PC-3 (cell line): Measurements from ENCODE around the gene GABBR2. TPM values are rescaled to one million over a fixed set of nuclear protein-coding genes. Genes with fewer than 3 reads are reported as not detected.

Experiments used
- ATAC-seq: fragments of 200-7000 bp; cut with Tn5 transposase; 2 replicates; pipeline ENCODE4 v1.9.1; 2020; ENCODE audit warnings: mild to moderate bottlenecking, moderate library complexity
- BruUV-seq: library from RNA; stranded (reverse); fragments of 400-500 nt; replicated peaks from 2 replicates; lab custom pipeline; 2021; lab: Mats Ljungman, UMichigan
- CTCF ChIA-PET: fragments of 300-600 bp; sonication (Branson Sonifier 250); formaldehyde crosslinking; loops from one replicate; lab custom pipeline; 2022; ENCODE audit warnings: antibody characterized with exemption; lab: Charles Lee
- POLR2A ChIA-PET: fragments of 300-600 bp; sonication (Branson Sonifier 250); formaldehyde crosslinking; loops from one replicate; lab custom pipeline; 2022; ENCODE audit warnings: antibody characterized with exemption; ENCODE audit not compliant: unreplicated experiment; lab: Charles Lee
- DNase-seq: peaks from one replicate; pipeline ENCODE4 v3.0.0-alpha.2; 2015
- H2AFZ ChIP-seq: fragments of 300-600 bp; sonication (generic); 2 replicates; pipeline ENCODE4 v1.6.0; 2016; ENCODE audit warnings: antibody characterized with exemption, low read length
- H3F3A ChIP-seq: fragments of 300-600 bp; sonication (generic); one replicate; pipeline ENCODE4 v1.6.0; 2017; ENCODE audit warnings: antibody characterized with exemption, low read length, control low read depth, mild to moderate bottlenecking; ENCODE audit not compliant: unreplicated experiment
- H3K27ac ChIP-seq: fragments of 300-600 bp; sonication (generic); 2 replicates; pipeline ENCODE4 v1.5.1; 2016; ENCODE audit warnings: mild to moderate bottlenecking, low read length
- H3K27me3 ChIP-seq: fragments of 300-600 bp; sonication (generic); 2 replicates; pipeline ENCODE4 v1.6.1; 2016; ENCODE audit warnings: low read length, mixed read lengths
- H3K36me3 ChIP-seq: fragments of 300-600 bp; sonication (generic); 2 replicates; pipeline ENCODE4 v1.6.1; 2016; ENCODE audit warnings: low read depth, mixed run types, low read length, mixed read lengths
- H3K4me1 ChIP-seq: fragments of 300-600 bp; sonication (generic); 2 replicates; pipeline ENCODE4 v1.5.1; 2016; ENCODE audit warnings: low read length; ENCODE audit not compliant: insufficient read depth
- H3K4me2 ChIP-seq: fragments of 300-600 bp; sonication (generic); 2 replicates; pipeline ENCODE4 v1.6.0; 2016; ENCODE audit warnings: low read length
- H3K4me3 ChIP-seq: fragments of 300-600 bp; sonication (generic); 2 replicates; pipeline ENCODE4 v1.5.1; 2016; ENCODE audit warnings: mild to moderate bottlenecking, low read length, mixed read lengths
- H3K79me2 ChIP-seq: fragments of 300-600 bp; sonication (generic); 2 replicates; pipeline ENCODE4 v1.6.1; 2017; ENCODE audit warnings: low read length, mixed read lengths
- H3K9ac ChIP-seq: fragments of 300-600 bp; sonication (generic); 2 replicates; pipeline ENCODE4 v1.6.0; 2016; ENCODE audit warnings: mild to moderate bottlenecking, low read length
- H3K9me2 ChIP-seq: fragments of 300-600 bp; sonication (generic); replicated peaks from 2 replicates; pipeline ENCODE4 v1.6.1; 2016; ENCODE audit warnings: mixed run types, low read length, mixed read lengths
- H3K9me3 ChIP-seq: fragments of 300-600 bp; sonication (generic); 2 replicates; pipeline ENCODE4 v1.6.1; 2016; ENCODE audit warnings: low read length, mixed read lengths
- H4K20me1 ChIP-seq: fragments of 300-600 bp; sonication (generic); 2 replicates; pipeline ENCODE4 v1.6.1; 2016; ENCODE audit warnings: low read length, mixed read lengths
- CTCF ChIP-seq: fragments of 300-600 bp; sonication (generic); conservative IDR thresholded peaks from 2 replicates; pipeline ENCODE4 v1.5.1; 2017; ENCODE audit warnings: antibody characterized with exemption, low read depth, mild to moderate bottlenecking, low read length
- EZH2 ChIP-seq: fragments of 300-600 bp; sonication (generic); IDR thresholded peaks from one replicate; pipeline ENCODE4 v1.6.1; 2017; ENCODE audit warnings: antibody characterized with exemption, mild to moderate bottlenecking, low read length; ENCODE audit not compliant: unreplicated experiment
- EZH2phosphoT487 ChIP-seq: fragments of 300-600 bp; sonication (generic); IDR thresholded peaks from 2 replicates; pipeline ENCODE4 v1.6.1; 2018; ENCODE audit warnings: mild to moderate bottlenecking, antibody characterized with exemption, low read length, borderline replicate concordance
- intact Hi-C: fragments of 100-400 bp; cut with micrococcal nuclease; formaldehyde crosslinking; loops from 2 replicates; pipeline ENCODE4 v1.9.0; 2023
- total RNA-seq: library from RNA; depleted of rRNA; stranded (reverse); fragments of >200 nt; gene quantifications from 2 replicates; pipeline ENCODE4 v1.2.3, GENCODE V29; 2014

GABBR2 gene
- total RNA-seq, 1 experiment from 2014 or later = 0.44 TPM

DNA sequence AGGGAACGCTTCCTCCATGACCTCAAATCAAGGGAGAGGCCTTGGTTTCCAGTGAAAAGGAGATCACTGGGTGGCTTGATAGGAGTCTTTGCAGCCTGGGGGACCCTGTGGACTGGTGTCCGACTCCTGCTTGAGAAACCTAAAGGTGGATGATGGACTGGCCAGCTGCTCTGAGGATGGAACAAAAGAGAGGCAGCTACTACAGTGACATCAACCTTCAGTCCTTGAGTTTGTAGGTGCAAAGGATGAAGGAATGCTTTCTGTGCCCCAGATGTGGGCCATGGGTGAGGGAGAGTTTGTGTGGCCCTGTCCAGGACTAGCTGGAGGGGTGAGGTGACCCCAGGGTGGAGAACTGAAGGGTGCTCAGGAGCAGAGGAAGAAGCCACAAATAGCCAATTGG is 338.8 kb downstream of the GABBR2 start:
- H3K9me2 ChIP-seq = no peaks in the 10 kb centered on the region
- no peak overlapping the region for H3K4me3 ChIP-seq
- no peaks in the 10 kb centered on the region for H4K20me1 ChIP-seq
- H3K4me1 ChIP-seq = peaks cover 4% of the 10 kb centered on the region; the same call in 1 of the 2 replicates
- H2AFZ ChIP-seq = no peak overlapping the region
- DNase-seq (no peak), ATAC-seq (no peak)
- CTCF ChIA-PET = no interaction called here
- TF ChIP-seq EZH2phosphoT487 (no peak), CTCF (no peak), EZH2 (no peak)
- no peak overlapping the region for H3K4me2 ChIP-seq
- H3K9me3 ChIP-seq = peaks cover 5% of the 10 kb centered on the region; the same call in 1 of the 2 replicates
- H3K27ac ChIP-seq = no peak overlapping the region
- BruUV-seq = no TSS peak
- no peak overlapping the region for H3K9ac ChIP-seq
- H3F3A ChIP-seq = no peaks in the 10 kb centered on the region
- H3K27me3 ChIP-seq = no peaks in the 10 kb centered on the region
- intact Hi-C loops = no loop called here
- POLR2A ChIA-PET = no interaction called here
- H3K36me3 ChIP-seq = no peaks in the 10 kb centered on the region
- no peaks in the 10 kb centered on the region for H3K79me2 ChIP-seq

GRCh38 chr9:98369471-98369870 is 339.3 kb downstream of the GABBR2 start:
- Histone ChIP-seq H3K27me3 (no peaks in the 10 kb centered on the region), H3K4me3 (no peak overlapping the region), H3K27ac (no peak overlapping the region), H3K9me2 (no peaks in the 10 kb centered on the region), H4K20me1 (no peaks in the 10 kb centered on the region), H2AFZ (no peak overlapping the region), H3K9me3 (peaks cover 5% of the 10 kb centered on the region; the same call in 1 of the 2 replicates), H3K9ac (no peak overlapping the region), H3K36me3 (no peaks in the 10 kb centered on the region), H3K79me2 (no peaks in the 10 kb centered on the region), H3K4me2 (no peak overlapping the region), H3K4me1 (0 out of 2 replicates have a peak, but pooled peaks cover under 1% of the 10 kb centered on the region), H3F3A (no peaks in the 10 kb centered on the region)
- DNase-seq (no peak), ATAC-seq (no peak)
- ChIA-PET POLR2A (no interaction called here), CTCF (no interaction called here)
- intact Hi-C loops = no loop called here
- BruUV-seq = no TSS peak
- TF ChIP-seq CTCF (no peak), EZH2 (no peak), EZH2phosphoT487 (no peak)

- no peaks in the 10 kb centered on the region for H3K27me3 ChIP-seq
- intact Hi-C loops = no loop called here
- ChIA-PET POLR2A (no interaction called here), CTCF (no interaction called here)
- BruUV-seq = no TSS peak
- no peaks in the 10 kb centered on the region for H3K4me1 ChIP-seq
- H3K4me3 ChIP-seq = no peak overlapping the region
- H3K9me2 ChIP-seq = no peaks in the 10 kb centered on the region
- no peak overlapping the region for H3K27ac ChIP-seq
- no peaks in the 10 kb centered on the region for H3K36me3 ChIP-seq
- DNase-seq = no peak
- peaks cover 5% of the 10 kb centered on the region; the same call in 1 of the 2 replicates for H3K9me3 ChIP-seq
- H3K4me2 ChIP-seq = no peak overlapping the region
- no peak overlapping the region for H2AFZ ChIP-seq
- TF ChIP-seq CTCF (no peak), EZH2 (no peak), EZH2phosphoT487 (no peak)
- no peaks in the 10 kb centered on the region for H4K20me1 ChIP-seq
- H3K9ac ChIP-seq = no peak overlapping the region
- ATAC-seq = no peak
- no peaks in the 10 kb centered on the region for H3K79me2 ChIP-seq
- H3F3A ChIP-seq = no peaks in the 10 kb centered on the region
Measured at GRCh38 chr9:98369066-98369425, 339.7 kb downstream of the GABBR2 start.
